Omental fat pad (tissue), 4 donors: ENCODE data around the gene NBPF6. TPM values are rescaled to one million over a fixed set of nuclear protein-coding genes. Genes with fewer than 3 reads are reported as not detected.
"Not testable (repeated sequence)": the region's sequence is repeated elsewhere in the genome, so short reads cannot be mapped to it uniquely, and the experiment has no call there.

ENCODE experiments used
- ATAC-seq: fragments of 150-250 bp; one replicate; pipeline ENCODE4 v1.9.1; 2016; ENCODE audit warnings: mild to moderate bottlenecking, moderate library complexity; ENCODE audit not compliant: low FRiP score
- DNase-seq: peaks from one replicate; pipeline ENCODE4 v3.0.0-alpha.2; 2019; ENCODE audit warnings: low spot score
- total RNA-seq, 4 donors: library from RNA; depleted of rRNA; stranded (reverse); fragments of >200 nt; gene quantifications; one replicate each; pipeline ENCODE4 v1.1.0, GENCODE V29; 2016
- TF ChIP-seq, protein P1 (sequence below), 3 donors: fragments of 450-650 bp; IDR thresholded peaks; one replicate each; pipeline ENCODE4 v1.5.1; 2016 to 2017; ENCODE audit warnings: antibody characterized with exemption in 3 of 3, mild to moderate bottlenecking in 3 of 3, moderate library complexity in 2 of 3

Gene NBPF6
- total RNA-seq, 4 donors from 2014 or later, result not detected

DNA sequence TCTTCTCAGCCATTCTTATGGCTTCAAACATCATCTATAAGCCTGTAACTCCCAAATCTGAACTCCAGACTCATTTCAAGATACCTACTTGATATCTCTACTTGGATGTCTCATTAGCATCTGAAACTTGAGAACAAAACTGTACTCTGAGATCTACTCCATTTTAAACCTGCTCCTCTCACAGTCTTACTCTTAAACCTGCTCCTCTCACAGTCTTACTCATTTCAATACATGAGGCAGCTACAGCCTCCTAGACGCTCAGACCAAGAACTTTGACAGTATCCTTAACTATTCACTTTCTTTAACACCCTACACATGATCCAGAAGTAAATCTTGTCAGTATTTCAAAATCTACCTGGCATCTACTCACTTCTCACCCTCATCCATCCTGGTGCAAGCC lies 54.3 kb downstream of the NBPF6 start:
- no peak for ATAC-seq
- no peak for DNase-seq
- TF ChIP-seq, protein P1, sequence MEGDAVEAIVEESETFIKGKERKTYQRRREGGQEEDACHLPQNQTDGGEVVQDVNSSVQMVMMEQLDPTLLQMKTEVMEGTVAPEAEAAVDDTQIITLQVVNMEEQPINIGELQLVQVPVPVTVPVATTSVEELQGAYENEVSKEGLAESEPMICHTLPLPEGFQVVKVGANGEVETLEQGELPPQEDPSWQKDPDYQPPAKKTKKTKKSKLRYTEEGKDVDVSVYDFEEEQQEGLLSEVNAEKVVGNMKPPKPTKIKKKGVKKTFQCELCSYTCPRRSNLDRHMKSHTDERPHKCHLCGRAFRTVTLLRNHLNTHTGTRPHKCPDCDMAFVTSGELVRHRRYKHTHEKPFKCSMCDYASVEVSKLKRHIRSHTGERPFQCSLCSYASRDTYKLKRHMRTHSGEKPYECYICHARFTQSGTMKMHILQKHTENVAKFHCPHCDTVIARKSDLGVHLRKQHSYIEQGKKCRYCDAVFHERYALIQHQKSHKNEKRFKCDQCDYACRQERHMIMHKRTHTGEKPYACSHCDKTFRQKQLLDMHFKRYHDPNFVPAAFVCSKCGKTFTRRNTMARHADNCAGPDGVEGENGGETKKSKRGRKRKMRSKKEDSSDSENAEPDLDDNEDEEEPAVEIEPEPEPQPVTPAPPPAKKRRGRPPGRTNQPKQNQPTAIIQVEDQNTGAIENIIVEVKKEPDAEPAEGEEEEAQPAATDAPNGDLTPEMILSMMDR (IDR thresholded peaks at IDR 0.05), result no peak

DNA sequence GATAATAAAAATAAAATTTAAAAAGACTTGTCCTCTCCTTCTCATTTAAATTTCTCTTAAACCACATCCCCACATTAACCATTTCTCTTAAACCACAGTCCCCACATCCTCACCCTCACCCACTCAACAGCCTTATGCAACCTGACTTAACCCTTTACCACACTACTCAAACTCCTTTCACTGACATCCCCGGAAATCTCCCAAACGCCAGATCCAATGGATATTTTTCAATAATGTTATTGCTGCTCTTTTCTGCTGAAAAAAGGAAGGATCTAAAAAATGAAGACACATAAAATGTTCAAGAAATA lies 55.6 kb downstream of the NBPF6 start:
- ATAC-seq (no peak), DNase-seq (no peak)
- TF ChIP-seq, protein P1 (IDR thresholded peaks at IDR 0.05), result no peak

DNA sequence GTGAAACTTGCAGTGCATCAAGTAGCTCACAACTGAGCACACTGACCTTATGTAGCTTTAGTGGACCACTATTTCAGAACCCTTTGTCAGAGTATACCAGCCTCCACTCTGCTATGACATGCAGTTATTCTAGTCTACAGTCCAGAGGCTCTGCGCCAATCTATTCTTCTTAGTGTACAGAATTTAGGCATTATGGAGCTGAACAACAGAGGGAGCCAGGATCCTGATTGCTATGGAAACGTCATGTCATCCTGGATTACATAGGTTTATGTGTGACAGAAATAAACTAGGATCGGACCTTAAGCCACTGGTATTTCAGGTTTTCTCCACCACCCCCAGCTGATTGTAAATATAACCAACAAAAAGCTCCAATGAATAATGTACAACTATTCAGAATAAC lies 61.6 kb downstream of the NBPF6 start:
- DNase-seq, result no peak
- no peak for ATAC-seq
- TF ChIP-seq, protein P1 (IDR thresholded peaks at IDR 0.05), result no peak

DNA sequence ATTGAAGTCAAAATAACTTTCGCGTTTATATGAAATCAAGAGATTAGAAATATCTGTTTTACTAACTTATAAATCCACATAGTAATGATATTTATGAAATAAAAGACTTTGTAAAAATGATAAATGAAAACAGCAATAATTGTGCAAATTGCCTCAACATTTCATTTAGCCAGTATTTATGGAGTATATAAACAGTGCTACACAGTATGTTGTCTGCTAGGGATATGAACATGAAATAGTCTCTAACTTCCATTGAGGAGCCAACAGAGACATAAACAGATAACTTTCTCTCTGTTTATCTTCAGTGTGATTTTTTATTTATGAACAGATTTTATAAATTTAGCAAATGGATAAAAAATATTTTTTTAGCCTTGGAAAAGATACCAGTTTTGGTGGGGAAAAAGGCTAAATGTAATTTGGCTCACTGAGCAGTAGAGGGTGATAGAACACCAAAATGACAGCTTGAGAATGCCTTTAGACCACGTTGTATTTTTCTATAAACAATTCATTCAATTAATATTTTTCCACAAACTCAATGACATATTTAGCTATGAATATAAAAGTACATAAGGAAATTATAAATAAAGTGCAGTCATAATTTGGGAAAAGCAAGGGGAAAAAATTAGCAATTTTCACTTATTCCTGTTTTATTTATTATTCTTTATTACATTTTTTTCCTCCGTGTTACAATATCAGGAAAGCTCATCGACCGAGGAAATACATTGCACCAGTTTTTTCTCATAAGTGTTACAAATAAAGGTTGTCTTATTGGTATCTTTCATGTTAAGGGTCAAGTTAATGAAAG lies 62.3 kb downstream of the NBPF6 start:
- TF ChIP-seq, protein P1 (IDR thresholded peaks at IDR 0.05), result peak in 1 of 3 donors; percentile 7
- DNase-seq (no peak), ATAC-seq (no peak)

DNA sequence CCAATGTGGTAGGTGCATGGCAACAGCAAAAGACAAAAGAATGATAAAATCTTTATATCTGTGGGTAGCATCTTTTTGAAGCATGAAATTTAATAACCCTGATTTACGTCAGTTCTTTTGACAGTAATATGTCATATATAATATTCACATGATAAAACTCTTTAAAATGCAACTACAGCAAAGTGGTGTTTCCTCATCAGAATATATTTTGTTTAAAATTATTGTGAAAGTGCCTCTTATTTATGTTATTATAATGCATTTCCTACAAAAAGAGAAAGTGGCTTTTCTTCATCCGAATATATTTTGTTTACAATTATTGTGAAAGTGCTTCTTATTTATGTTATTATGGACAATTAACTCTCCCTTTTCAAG lies 62.9 kb downstream of the NBPF6 start:
- DNase-seq, result no peak
- ATAC-seq, result no peak
- TF ChIP-seq, protein P1 (IDR thresholded peaks at IDR 0.05), result no peak

DNA sequence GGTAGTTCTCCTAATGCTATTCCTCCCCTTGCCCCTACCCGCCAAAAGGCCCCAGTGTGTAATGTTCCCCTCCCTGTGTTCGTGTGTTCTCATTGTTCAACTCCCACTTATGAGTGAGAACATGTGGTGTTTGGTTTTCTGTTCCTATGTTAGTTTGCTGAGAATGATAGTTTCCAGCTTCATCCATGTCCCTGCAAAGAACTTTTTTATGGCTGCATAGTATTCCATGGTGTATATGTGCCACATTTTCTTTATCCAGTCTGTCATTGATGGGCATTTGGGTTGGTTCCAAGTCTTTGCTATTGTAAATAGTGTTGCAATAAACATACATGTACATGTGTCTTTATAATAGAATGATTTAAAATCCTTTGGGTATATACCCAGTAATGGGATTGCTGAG lies 63.8 kb downstream of the NBPF6 start:
- ATAC-seq, result not testable (repeated sequence)

DNA sequence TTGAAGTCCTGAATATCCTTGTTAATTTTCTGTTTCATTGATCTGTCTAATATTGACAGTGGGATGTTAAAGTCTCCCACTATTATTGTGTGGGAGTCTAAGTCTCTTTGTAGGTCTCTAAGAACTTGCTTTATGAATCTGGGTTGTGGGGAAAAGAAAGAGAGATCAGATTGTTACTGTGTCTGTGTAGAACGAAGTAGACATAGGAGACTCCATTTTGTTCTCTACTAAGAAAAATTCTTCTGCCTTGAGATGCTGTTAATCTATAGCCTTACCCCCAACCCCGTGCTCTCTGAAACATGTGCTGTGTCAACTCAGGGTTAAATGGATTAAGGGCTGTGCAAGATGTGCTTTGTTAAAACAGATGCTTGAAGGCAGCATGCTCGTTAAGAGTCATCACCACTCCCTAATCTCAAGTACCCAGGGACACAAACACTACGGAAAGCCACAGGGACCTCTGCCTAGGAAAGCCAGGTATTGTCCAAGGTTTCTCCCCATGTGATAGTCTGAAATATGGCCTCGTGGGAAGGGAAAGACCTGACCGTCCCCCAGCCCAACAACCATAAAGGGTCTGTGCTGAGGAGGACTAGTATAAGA lies 67.3 kb downstream of the NBPF6 start:
- DNase-seq, ATAC-seq: not testable (repeated sequence)

More for the DNA sequence above, 63.8 kb downstream of the NBPF6 start:
- DNase-seq, result not testable (repeated sequence)

Other genes with a start within 250 kb of the NBPF6 start
- 10 to 100 TPM; 25.8 to 46.0 (median 41.6) TPM for gene SLC25A24, start 250.0 kb upstream of the NBPF6 start, total RNA-seq
- not detected for gene NBPF4, start 206.3 kb upstream of the NBPF6 start, total RNA-seq
- gene EEIG2, start 109.8 kb downstream of the NBPF6 start, total RNA-seq, result 10 to 100 TPM; 14.3 to 25.5 (median 17.8) TPM
- 1 to 10 TPM; 2.8 to 4.9 (median 4.5) TPM for gene HENMT1, start 210.8 kb downstream of the NBPF6 start, total RNA-seq
- gene PRPF38B, start 242.0 kb downstream of the NBPF6 start, total RNA-seq, result 10 to 100 TPM; 17.6 to 41.6 (median 30.6) TPM